ENCODE measurements around the gene DSCAM.

DSCAM gene

DNA sequence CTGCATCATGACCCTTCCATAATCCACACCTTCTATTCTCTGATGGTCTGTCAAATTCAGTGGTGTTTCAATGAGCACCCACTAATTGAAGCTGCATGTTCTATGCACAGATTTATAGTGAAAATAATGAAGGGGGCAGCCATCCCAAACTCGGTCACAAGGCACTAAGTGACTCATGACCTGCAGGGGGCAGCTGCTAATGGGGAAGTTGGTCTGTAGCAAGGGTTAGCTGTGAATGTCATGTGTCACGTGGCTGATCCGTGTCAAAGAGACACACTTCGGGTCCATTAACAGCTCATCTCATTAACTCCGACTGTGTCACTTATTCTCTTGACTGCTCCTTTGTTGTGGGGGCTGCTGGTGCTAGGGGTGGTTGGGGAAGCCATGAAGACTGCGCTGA is 673.1 kb downstream of the DSCAM start:
- DNase-seq (ENCODE audit: low read depth), result no peak

- no peak for DNase-seq (ENCODE audit: low read depth)
These were observed 677.0 kb downstream of the DSCAM start for GRCh38 chr21:40169971-40170370.

DNA sequence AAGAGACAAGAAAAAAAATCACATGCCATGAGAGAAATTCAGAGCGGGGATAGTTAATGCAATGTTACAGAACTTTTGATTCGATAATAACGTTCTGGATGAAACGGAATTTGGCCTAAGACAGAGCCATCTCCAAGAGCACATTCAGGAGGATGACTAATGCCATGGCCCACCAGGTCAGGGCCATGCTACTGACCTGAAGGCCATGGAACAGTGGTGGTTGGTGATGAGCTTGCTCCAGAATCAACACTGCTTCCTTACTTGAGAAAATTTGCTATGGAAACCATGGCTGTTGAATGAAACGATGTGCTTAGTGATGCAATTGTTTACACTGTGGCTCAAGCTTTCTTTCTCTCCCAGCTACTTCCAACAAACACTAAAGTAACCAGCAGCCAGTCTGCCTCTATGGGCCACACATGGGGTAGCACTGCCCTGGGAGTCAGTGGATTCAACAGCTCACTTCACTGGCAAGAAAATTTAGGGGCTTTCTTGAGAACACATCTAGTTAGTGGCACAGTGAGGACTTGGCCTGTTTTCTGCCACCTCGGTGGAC is 680.6 kb downstream of the DSCAM start:
- no peak for DNase-seq (ENCODE audit: low read depth)

GRCh38 chr21:40165773-40166070 is 681.2 kb downstream of the DSCAM start:
- no peak for DNase-seq (ENCODE audit: low read depth)

DNA sequence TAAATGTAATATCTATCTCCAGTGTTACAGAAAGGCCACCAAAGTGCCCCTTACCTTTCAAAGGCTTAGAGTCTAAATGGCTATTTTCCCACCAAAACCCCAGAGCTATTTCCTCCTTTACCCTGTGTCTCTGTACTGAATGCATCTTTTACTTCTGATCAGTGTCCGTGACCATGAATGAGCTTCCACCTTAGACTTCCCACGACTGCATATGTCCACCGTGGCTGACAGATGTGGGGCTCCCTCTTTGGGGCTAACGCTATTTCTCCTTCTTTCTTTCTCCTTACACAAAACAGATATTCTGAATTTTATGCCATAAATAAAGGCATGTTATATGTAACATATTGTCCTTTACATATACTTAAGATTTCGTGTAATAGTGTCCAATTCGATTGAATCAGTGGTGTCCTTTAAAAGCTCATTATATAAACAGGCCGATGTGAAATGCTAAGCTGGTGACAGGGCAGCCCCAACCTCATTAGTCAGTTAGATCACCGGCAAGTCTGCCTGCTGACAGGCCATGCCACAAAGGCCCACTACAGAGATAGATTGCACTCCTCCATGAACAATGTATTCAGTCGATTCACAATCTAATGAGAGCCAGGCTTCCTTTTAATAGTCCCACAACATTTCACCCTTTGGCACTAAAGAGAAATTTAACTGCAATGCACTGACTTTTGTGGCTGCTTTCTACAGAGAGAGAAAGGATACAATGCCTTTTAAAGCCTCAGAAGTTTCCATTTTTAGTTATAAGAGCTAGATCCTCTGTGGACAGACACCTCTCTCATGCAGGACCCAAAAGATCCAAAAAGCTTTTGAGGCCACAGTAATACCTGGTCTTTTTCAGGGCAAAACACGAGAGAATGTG is 681.8 kb downstream of the DSCAM start:
- no peak for DNase-seq (ENCODE audit: low read depth)

DNA sequence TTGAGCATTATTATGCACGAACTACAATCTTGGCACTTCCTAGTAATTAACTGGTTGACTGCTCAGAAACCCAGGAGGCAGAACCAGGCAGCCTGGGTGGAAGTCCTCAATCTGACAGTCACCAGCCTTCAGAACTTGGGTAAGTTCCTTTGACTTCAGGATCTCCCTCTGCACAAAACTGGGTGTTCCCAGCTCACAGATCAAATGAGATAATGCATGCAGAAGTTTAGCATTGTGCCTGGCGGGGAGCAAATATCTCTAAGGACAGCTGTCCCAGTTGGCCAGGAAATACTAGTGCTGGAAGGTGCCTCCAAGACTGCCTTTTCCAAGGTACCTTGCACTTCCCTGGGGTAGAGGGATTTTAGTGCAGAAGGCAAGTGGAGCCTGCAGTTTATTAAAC is 684.9 kb downstream of the DSCAM start:
- DNase-seq (ENCODE audit: low read depth), result no peak

- no peak for DNase-seq (ENCODE audit: low read depth)
These were observed 686.0 kb downstream of the DSCAM start for GRCh38 chr21:40160911-40161310.

DNA sequence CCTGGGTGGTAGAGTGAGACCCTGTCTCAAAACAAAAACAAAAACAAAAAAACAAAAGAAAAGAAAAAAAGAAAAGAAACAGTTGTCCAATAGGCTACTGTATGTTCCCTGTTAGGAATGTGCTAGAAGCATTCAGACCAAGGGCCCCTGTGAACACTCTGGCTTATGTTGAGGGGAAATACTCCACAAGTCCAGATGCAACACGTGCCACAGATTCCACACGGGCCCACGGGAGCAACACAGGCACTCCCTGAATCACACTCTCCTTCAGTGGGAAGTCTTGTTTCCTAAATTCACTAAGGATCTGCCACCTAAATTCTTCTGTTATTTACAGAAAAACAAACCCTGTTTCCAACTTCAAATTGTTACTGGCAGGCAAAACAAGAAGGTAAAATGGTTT is 688.6 kb downstream of the DSCAM start:
- DNase-seq (ENCODE audit: low read depth), result no peak

- no peak for DNase-seq (ENCODE audit: low read depth)
These were observed 691.4 kb downstream of the DSCAM start for GRCh38 chr21:40155563-40155962.

DNA sequence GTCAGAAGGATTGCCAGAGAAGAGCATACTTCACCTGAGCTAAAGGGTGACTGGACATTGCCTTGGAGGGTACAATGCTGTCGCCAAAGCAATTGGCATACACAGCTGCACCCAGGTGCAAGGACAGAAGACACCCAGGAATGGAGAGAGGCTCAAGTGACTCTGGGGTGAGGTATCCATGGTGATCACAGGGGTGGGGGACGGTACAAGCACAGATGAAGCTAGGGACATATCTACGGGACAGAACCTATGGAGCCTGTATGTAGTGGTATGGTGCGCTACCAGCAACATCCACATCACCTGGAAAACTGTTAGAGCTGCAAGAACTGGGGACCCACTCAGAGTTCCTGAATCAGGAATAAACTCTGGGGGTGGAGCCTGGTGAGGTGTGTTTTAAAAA is 693.6 kb downstream of the DSCAM start:
- DNase-seq (ENCODE audit: low read depth), result no peak

- DNase-seq (ENCODE audit: low read depth), result no peak
These were observed 694.5 kb downstream of the DSCAM start for GRCh38 chr21:40152476-40152875.

GRCh38 chr21:40151611-40152010 is 695.3 kb downstream of the DSCAM start:
- no peak for DNase-seq (ENCODE audit: low read depth)

GRCh38 chr21:40146216-40146837 is 700.6 kb downstream of the DSCAM start:
- no peak for DNase-seq (ENCODE audit: low read depth)

GRCh38 chr21:40143822-40144525 is 703.0 kb downstream of the DSCAM start:
- peak; percentile 24 for DNase-seq (ENCODE audit: low read depth)

- DNase-seq (ENCODE audit: low read depth), result no peak
These were observed 705.3 kb downstream of the DSCAM start for GRCh38 chr21:40141621-40142020.

DNA sequence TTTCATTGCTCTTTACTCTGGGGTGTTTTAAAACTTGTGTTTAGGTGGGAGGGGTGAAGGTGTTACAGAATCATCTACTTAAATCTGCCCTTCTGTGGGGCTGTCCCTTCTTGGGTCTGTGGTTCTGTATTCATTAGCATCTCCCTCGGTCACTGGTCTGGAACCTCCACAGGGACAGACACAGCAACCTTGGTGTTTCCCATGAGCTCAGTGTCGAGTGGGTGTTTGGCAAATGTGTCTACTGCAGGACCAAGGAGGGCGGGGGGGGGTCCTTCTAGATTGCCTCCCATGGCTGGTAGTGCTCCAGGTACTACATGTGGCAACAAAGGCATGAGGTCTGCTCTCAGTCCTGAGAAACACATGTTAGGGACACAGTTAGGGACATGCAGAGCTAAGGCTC is 706.3 kb downstream of the DSCAM start:
- no peak for DNase-seq (ENCODE audit: low read depth)

GRCh38 chr21:40139636-40140035 is 707.3 kb downstream of the DSCAM start:
- DNase-seq (ENCODE audit: low read depth), result no peak

DNA sequence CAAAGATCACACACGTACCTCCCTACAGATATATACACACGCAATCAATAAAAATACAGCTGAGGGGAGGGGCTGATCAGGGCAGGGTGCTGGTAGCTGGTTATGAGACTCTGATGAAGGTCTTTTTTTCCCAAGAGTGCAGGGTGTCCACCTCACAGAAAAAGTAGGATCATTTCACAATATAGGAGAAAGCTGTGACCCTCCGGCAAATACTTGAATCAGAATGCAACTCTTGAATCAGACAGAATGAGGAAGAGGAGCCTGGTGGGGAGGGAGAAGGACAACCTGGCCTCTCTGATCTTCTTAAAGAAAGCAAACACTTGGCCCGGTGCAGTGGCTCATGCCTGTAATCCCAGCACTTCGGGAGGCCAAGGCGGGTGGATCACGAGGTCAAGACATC is 710.4 kb downstream of the DSCAM start:
- DNase-seq (ENCODE audit: low read depth), result no peak

DNA sequence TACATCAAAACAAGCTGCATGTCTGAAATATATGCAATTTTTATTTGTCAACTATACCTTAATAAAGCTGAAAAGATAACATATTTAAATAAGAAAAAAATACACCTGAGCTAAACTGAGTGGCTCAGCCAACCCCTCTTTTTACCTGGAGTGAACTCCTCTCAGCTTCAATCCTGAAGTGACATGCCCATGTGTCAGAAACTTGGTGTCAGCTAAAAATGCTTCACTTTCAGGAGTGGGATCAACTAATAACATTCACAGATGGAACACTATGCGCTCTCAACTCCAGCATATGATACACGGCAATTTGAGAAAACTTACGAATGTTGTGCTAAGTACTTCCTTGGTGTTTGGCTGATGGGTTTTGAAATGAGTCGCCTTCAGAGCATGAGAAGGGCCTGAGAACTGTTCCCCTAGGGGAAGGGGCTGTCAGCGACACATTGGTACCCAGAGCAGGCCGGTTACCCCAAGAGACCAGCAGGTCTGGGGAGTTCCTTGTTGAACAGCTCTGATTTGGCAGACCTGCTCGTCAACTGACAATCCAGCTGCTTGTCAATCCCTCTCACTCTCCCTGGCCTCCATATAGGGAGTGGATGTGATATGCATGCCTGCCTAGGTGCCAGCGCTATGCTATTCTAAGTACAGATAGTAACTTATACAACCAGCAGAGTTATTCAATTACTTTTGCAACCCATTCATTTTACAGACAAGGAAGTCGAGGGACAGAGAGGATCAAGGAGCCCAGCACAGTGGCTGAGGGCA is 712.0 kb downstream of the DSCAM start:
- no peak for DNase-seq (ENCODE audit: low read depth)

DNA sequence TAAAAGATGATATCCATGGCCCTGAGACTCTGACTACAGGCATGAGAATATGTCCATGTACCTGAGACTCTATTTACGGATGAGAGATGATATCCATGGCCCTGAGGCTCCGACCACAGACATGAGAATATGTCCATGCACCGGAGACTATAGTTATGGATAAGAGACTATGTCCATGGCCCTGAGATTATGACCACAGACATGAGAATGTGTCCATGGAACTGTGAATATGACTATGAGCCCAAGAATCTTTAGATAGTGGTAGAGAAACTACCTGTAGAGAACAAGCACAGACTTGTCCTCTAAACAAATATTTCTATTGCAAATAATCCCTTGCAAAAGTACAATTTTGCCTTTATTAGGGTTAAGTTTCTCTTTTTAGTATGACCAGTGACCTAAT is 716.5 kb downstream of the DSCAM start:
- DNase-seq (ENCODE audit: low read depth), result no peak

- DNase-seq (ENCODE audit: low read depth), result no peak
These were observed 717.1 kb downstream of the DSCAM start for GRCh38 chr21:40129809-40130208.

GRCh38 chr21:40128891-40129290 is 718.1 kb downstream of the DSCAM start:
- no peak for DNase-seq (ENCODE audit: low read depth)

Data from activated T-cell treated with anti-CD3 and anti-CD28 coated beads for 48 hours (primary cell).